Measurements from ENCODE around the gene UTP20. TPM values are rescaled to one million over a fixed set of nuclear protein-coding genes. Genes with fewer than 3 reads are reported as not detected.
"Not testable (repeated sequence)": the region's sequence is repeated elsewhere in the genome, so short reads cannot be mapped to it uniquely, and the experiment has no call there.

The UTP20 gene
- total and polyA plus RNA-seq, 10 donors = 1.5 to 21.5 (median 14.2) TPM

- no peak for DNase-seq
- no peaks in the 10 kb centered on the region for H3K9me3 ChIP-seq
- no peak overlapping the region for H3K4me3 ChIP-seq
- H3K36me3 ChIP-seq = peaks cover 0 to 100% (median 78%) of the 10 kb centered on the region in 6 donors
- no peaks in the 10 kb centered on the region for H3K4me1 ChIP-seq
- H3K27me3 ChIP-seq (replicated peaks in 1 of 7) = no peaks in the 10 kb centered on the region
- H3K27ac ChIP-seq = no peak overlapping the region
- intact Hi-C loops (cut with DNase I; ENCODE audit: low total_unique reads) = no loop called here
- TF ChIP-seq POLR2A (IDR thresholded peaks at IDR 0.05) (no peak), POLR2AphosphoS5 (IDR thresholded peaks at IDR 0.05) (no peak), CTCF (IDR thresholded peaks at IDR 0.05 in 8 of 11, conservative IDR thresholded peaks at IDR 0.05 in 3 of 11) (no peak)
Observed at GRCh38 chr12:101379149-101379548, 99.2 kb downstream of the UTP20 start.

DNA sequence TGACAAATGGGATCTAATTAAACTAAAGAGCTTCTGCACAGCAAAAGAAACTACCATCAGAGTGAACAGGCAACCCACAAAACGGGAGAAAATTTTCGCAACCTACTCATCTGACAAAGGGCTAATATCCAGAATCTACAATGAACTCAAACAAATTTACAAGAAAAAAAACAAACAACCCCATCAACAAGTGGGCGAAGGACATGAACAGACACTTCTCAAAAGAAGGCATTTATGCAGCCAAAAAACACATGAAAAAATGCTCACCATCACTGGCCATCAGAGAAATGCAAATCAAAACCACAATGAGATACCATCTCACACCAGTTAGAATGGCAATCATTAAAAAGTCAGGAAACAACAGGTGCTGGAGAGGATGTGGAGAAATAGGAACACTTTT lies 111.3 kb downstream of the UTP20 start:
- H3K27ac ChIP-seq; H3K9me3 ChIP-seq; DNase-seq; intact Hi-C loops (cut with DNase I; ENCODE audit: low total_unique reads); H3K27me3 ChIP-seq (replicated peaks in 1 of 7); H3K4me1 ChIP-seq; H3K4me3 ChIP-seq: not testable (repeated sequence)
- WGBS, 5 donors = 70 to 100% (median 87%) methylated on average over 1 to 3 of the region's 3 CpGs
- peaks cover 3 to 73% (median 53%) of the 10 kb centered on the region in 6 donors for H3K36me3 ChIP-seq

DNA sequence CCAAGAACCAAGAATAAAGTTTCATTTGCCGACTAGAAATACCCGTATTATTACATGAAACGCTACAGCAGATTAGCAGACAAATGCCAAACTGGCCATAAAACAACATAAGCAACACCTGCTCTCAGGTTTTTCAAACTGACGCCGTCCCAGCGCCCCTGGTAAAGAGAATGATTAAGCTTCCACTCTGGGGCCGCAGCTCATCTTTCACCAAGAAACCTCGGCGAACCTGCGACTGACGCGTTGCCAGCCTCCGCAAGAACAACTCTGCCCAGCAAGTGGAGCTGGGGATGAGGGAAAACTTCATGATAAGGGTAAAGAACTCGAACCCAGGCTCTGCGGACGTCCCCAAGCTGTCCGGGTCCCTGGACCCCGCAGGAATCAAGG lies 127.1 kb downstream of the UTP20 start:
- TF ChIP-seq POLR2AphosphoS5 (IDR thresholded peaks at IDR 0.05) (no peak), POLR2A (IDR thresholded peaks at IDR 0.05) (no peak)
- Histone ChIP-seq H3K36me3 (peaks cover 0 to 24% (median 4%) of the 10 kb centered on the region in 6 donors), H3K4me1 (peaks cover 13 to 63% (median 32%) of the 10 kb centered on the region in 6 donors), H3K4me3 (peak overlapping the region; percentile 70 to 96 (median 86)), H3K27me3 (replicated peaks in 1 of 7) (no peaks in the 10 kb centered on the region), H3K27ac (peak overlapping the region; percentile 85 to 95 (median 90)), H3K9me3 (no peaks in the 10 kb centered on the region)
- no peak for DNase-seq
- intact Hi-C loops (cut with DNase I; ENCODE audit: low total_unique reads) = no loop called here
- 0 to 2% (median 1%) methylated on average over 18 of the region's 18 CpGs for WGBS, 5 donors

GRCh38 chr12:101407436-101408345 lies 127.8 kb downstream of the UTP20 start, which contains the start of gene ARL1:
Gene ARL1, minus strand, starts transcription at chr12:101407772. Its CDS starts 127 bp downstream, at chr12:101407645.
- H3K4me1 ChIP-seq = peaks cover 13 to 63% (median 32%) of the 10 kb centered on the region in 6 donors
- WGBS, 5 donors = 0 to 1% (median 1%) methylated on average over 58 to 71 of the region's 71 CpGs
- peaks cover 0 to 18% (median under 1%) of the 10 kb centered on the region in 6 donors for H3K36me3 ChIP-seq
- peak within 1 kb of the TSS; percentile 85 to 95 (median 90) for H3K27ac ChIP-seq
- peak within 1 kb of the TSS; percentile 70 to 96 (median 86) for H3K4me3 ChIP-seq
- intact Hi-C loops (cut with DNase I; ENCODE audit: low total_unique reads) = no loop called here
- TF ChIP-seq POLR2AphosphoS5 (IDR thresholded peaks at IDR 0.05) (peak; percentile 71 to 87 (median 84)), CTCF (IDR thresholded peaks at IDR 0.05 in 8 of 11, conservative IDR thresholded peaks at IDR 0.05 in 3 of 11) (peak in 2 of 11 experiments; percentile 9 to 12), POLR2A (IDR thresholded peaks at IDR 0.05) (peak in 1 of 3 donors; percentile 2)
- H3K9me3 ChIP-seq = no peaks in the 10 kb centered on the region
- peak; percentile 95 for DNase-seq
- H3K27me3 ChIP-seq (replicated peaks in 1 of 7) = no peaks in the 10 kb centered on the region

DNA sequence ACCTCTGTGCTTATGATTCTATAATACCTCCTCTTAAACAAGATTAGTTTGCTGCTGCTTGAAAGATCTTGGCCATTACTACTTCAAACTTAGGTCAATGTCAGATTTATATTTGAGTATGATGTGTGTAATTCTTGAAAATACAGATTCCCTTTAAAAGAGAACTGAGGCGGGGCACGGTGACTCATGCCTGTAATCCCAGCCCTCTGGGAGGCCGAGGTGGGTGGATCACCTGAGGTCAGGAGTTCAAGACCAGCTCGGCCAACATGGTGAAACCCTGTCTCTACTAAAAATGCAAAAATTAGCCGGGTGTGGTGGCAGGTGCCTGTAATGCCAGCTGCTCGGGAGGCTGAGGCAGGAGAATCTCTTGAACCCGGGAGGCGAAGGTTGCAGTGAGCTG lies 130.3 kb downstream of the UTP20 start:
- intact Hi-C loops (cut with DNase I; ENCODE audit: low total_unique reads) = loop anchor here (10.0 kb wide), 1 partner anchor 355 kb away; no protein-coding TSS in a partner anchor

More for the DNA sequence above, 130.3 kb downstream of the UTP20 start:
- not testable (repeated sequence) for H3K9me3 ChIP-seq; DNase-seq; H3K36me3 ChIP-seq; H3K27ac ChIP-seq; H3K4me3 ChIP-seq; H3K27me3 ChIP-seq (replicated peaks in 1 of 7)
- peaks cover 13 to 42% (median 27%) of the 10 kb centered on the region in 6 donors for H3K4me1 ChIP-seq
- 80 to 93% (median 85%) methylated on average over 8 of the region's 8 CpGs for WGBS, 5 donors
